SJCRH30 (cell line): ENCODE data around the gene ZWILCH. TPM values are rescaled to one million over a fixed set of nuclear protein-coding genes. Genes with fewer than 3 reads are reported as not detected.
"Not testable (repeated sequence)": the region's sequence is repeated elsewhere in the genome, so short reads cannot be mapped to it uniquely, and the experiment has no call there.

ENCODE experiments used
- DNase-seq, 2 experiments: peaks; one replicate each; pipeline ENCODE4 v3.0.0-alpha.2; 2015 to 2020
- H3K27ac ChIP-seq: fragments of 250-450 bp; sonication (Bioruptor Pico); 2 replicates; pipeline ENCODE4 v1.5.1; 2020; ENCODE audit warnings: mild to moderate bottlenecking, moderate library complexity
- H3K27me3 ChIP-seq: fragments of 250-450 bp; sonication (Bioruptor Pico); 2 replicates; pipeline ENCODE4 v1.5.1; 2020; ENCODE audit warnings: mild to moderate bottlenecking, moderate library complexity
- H3K36me3 ChIP-seq: fragments of 250-450 bp; sonication (Bioruptor Pico); 2 replicates; pipeline ENCODE4 v1.5.1; 2020; ENCODE audit warnings: mild to moderate bottlenecking, moderate library complexity
- H3K4me1 ChIP-seq: fragments of 250-450 bp; sonication (Bioruptor Pico); 2 replicates; pipeline ENCODE4 v1.5.1; 2020; ENCODE audit warnings: mild to moderate bottlenecking, moderate library complexity
- H3K4me3 ChIP-seq: fragments of 250-450 bp; sonication (Bioruptor Pico); 2 replicates; pipeline ENCODE4 v1.5.1; 2020; ENCODE audit warnings: mild to moderate bottlenecking, moderate library complexity
- H3K9me3 ChIP-seq: fragments of 250-450 bp; sonication (Bioruptor Pico); replicated peaks from 2 replicates; pipeline ENCODE4 v1.5.1; 2020; ENCODE audit warnings: mild to moderate bottlenecking, moderate library complexity
- total RNA-seq: library from RNA; depleted of rRNA; stranded (reverse); fragments of >200 nt; shearing (Covaris generic); gene quantifications from 2 replicates; pipeline ENCODE4 v1.2.3, GENCODE V29; 2014; rRNA removed

Gene ZWILCH
- 53.4 and 61.8 TPM in 2 replicates for total RNA-seq

DNA sequence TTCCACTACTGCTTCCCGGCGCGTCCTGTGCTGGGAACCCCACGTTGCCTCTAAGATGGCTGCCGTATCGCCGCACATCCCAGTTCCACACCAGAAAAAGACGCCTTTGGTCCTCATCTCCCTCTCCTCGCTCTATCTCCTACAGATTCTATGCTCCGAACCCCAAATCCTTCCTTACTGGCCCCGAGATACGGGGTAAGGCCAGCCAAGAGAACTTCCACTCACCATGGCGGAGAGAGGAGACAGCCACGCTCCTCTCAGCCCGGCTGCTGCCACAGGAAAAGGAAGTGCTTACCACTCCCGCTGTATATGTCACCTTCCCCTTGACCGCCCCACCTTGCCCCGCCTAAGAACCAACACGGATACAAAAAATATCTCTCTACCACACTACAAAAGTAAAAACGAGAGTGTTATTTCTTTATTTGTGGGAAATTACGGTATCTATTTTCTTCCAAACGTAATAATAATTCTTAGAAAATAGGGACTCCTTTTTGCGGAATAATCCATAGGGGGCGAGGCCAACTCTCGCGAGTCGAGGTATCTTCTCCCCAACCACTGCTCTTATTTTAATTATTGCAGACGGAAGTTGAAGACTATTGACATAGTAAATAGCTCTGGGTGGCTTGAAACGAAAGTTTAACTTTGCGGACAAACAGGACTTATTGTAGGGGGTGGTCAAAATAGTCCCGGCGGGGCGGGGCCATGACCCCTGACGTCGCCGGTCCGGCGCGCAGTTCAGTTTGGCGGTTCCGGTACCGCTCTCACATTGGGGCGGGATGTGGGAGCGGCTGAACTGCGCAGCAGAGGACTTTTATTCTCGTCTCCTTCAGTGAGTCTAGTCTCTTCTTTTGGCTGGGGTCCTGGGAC, at the start of gene ZWILCH, which contains the start of gene RPL4:
TSS of gene ZWILCH (plus strand) at position 764 of the 867 bp plus-strand sequence. CDS start at position 777, 13 bp downstream.
TSS of gene RPL4 (minus strand) at position 293 of the 867 bp plus-strand sequence. CDS start at position 228, 65 bp downstream.
- peak within 1 kb of the TSS; percentile 92 for H3K4me3 ChIP-seq
- no peaks in the 10 kb centered on the region for H3K9me3 ChIP-seq
- peak; percentile 80 to 84 for DNase-seq
- H3K27me3 ChIP-seq = no peaks in the 10 kb centered on the region
- H3K27ac ChIP-seq = peak within 1 kb of the TSS; percentile 96
- peaks cover 45% of the 10 kb centered on the region for H3K36me3 ChIP-seq
- H3K4me1 ChIP-seq = peaks cover 9% of the 10 kb centered on the region; the same call in 1 of the 2 replicates

DNA sequence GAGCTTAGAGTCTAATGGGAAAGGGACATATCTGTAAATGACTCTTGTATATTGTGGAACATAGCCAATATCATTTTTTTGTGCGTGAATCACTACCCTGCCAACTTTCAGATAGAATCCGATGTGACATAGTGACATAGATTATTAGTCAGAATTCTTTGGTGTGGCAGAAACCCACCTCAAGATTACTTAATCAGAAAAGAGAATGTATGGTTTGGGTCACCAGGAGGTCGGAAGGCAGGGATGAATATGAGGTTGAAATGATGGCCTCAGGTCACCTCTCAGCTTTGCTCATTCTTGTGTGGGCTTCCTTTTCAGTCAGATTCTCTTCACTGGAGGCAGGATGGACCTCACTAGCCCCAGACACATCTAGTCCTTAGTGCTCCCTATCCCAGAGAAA, 48.9 kb upstream of the ZWILCH start:
- peaks cover 6% of the 10 kb centered on the region; the same call in 1 of the 2 replicates for H3K36me3 ChIP-seq
- H3K9me3 ChIP-seq = no peaks in the 10 kb centered on the region; the same call in 1 of the 2 replicates
- no peak overlapping the region for H3K4me3 ChIP-seq
- H3K27me3 ChIP-seq = no peaks in the 10 kb centered on the region
- no peak for DNase-seq
- H3K4me1 ChIP-seq = 0 out of 2 replicates have a peak, but pooled peaks cover 3% of the 10 kb centered on the region
- H3K27ac ChIP-seq = no peak overlapping the region

- no peaks in the 10 kb centered on the region for H3K9me3 ChIP-seq
- peaks cover 6% of the 10 kb centered on the region; the same call in 1 of the 2 replicates for H3K36me3 ChIP-seq
- no peaks in the 10 kb centered on the region for H3K4me1 ChIP-seq
- H3K27ac ChIP-seq = no peak overlapping the region
- DNase-seq = no peak
- H3K4me3 ChIP-seq = no peak overlapping the region
- no peaks in the 10 kb centered on the region for H3K27me3 ChIP-seq
Observed at GRCh38 chr15:66459818-66460615, 45.1 kb upstream of the ZWILCH start.

DNA sequence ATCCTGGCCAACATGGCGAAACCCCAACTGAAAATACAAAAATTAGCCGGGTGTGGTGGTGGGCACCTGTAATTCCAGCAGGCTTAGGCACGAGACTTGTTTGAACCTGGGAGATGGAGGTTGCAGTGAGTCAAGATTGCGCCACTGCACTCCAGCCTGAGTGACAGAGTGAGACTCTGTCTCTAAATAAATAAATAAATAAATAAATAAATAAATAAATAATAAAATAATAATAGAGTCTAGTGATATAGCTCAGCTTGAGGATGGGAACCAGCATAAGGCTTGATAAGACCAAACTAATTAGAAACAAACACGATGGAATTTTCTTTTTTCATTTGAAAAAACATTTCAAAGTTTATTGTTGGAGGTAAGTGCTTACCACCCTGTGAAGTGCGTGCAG, 43.8 kb upstream of the ZWILCH start:
- not testable (repeated sequence) for DNase-seq, H3K9me3 ChIP-seq, H3K4me1 ChIP-seq, H3K4me3 ChIP-seq, H3K36me3 ChIP-seq, H3K27me3 ChIP-seq, H3K27ac ChIP-seq

GRCh38 chr15:66461917-66462316, 43.2 kb upstream of the ZWILCH start:
- Histone ChIP-seq H3K4me3 (no peak overlapping the region), H3K27me3 (no peaks in the 10 kb centered on the region), H3K4me1 (no peaks in the 10 kb centered on the region), H3K9me3 (no peaks in the 10 kb centered on the region), H3K36me3 (peaks cover 10% of the 10 kb centered on the region), H3K27ac (no peak overlapping the region)
- no peak for DNase-seq

- Histone ChIP-seq H3K27ac (no peak overlapping the region), H3K4me3 (no peak overlapping the region), H3K36me3 (peaks cover 10% of the 10 kb centered on the region), H3K27me3 (no peaks in the 10 kb centered on the region), H3K4me1 (no peaks in the 10 kb centered on the region), H3K9me3 (no peaks in the 10 kb centered on the region)
- no peak for DNase-seq
Observed at GRCh38 chr15:66462627-66463026, 42.5 kb upstream of the ZWILCH start.

DNA sequence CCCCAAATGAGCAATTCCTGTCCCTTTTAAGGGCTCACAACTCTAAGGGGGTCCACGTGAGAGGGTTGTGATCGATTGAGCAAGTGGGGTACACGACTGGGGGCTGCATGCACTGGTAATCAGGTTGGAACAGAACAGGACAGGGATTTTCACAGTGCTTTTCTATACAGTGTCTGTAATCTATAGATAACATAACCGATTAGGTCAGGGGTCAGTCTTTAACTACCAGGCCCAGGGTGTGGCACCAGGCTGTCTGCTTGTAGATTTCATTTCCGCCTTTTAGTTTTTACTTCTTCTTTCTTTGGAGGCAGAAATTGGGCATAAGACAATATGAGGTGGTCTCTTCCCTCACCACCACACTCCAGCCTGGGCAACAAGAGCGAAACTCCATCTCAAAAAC, 39.8 kb upstream of the ZWILCH start:
- peaks cover 11% of the 10 kb centered on the region for H3K36me3 ChIP-seq
- H3K27me3 ChIP-seq, H3K27ac ChIP-seq, H3K4me1 ChIP-seq, H3K9me3 ChIP-seq, DNase-seq, H3K4me3 ChIP-seq: not testable (repeated sequence)

- H3K9me3 ChIP-seq, H3K4me3 ChIP-seq, H3K36me3 ChIP-seq, H3K27ac ChIP-seq, DNase-seq, H3K27me3 ChIP-seq: not testable (repeated sequence)
- peaks cover 10% of the 10 kb centered on the region for H3K4me1 ChIP-seq
Observed at GRCh38 chr15:66467162-66468040, 37.7 kb upstream of the ZWILCH start.

DNA sequence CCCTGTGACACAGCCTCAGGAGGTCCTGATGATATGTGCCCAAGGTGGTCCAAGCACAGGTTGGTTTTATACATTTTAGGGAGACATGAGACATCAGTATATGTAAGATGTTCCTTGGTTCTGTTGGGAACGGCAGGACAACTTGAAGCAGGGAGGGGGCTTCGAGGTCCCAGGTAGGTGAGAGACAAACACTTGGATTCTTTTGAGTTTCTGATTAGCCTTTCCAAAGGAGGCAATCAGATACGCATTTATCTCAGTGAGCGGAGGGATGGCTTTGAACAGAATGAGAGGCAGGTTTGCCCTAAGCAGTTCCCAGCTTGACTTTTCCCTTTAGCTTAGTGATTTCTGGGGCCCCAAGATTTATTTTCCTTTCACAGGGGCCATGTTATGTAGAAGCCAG, 34.3 kb upstream of the ZWILCH start:
- H3K4me3 ChIP-seq, H3K36me3 ChIP-seq, H3K27me3 ChIP-seq, H3K9me3 ChIP-seq, H3K27ac ChIP-seq, DNase-seq: not testable (repeated sequence)
- H3K4me1 ChIP-seq = peaks cover 20% of the 10 kb centered on the region

DNA sequence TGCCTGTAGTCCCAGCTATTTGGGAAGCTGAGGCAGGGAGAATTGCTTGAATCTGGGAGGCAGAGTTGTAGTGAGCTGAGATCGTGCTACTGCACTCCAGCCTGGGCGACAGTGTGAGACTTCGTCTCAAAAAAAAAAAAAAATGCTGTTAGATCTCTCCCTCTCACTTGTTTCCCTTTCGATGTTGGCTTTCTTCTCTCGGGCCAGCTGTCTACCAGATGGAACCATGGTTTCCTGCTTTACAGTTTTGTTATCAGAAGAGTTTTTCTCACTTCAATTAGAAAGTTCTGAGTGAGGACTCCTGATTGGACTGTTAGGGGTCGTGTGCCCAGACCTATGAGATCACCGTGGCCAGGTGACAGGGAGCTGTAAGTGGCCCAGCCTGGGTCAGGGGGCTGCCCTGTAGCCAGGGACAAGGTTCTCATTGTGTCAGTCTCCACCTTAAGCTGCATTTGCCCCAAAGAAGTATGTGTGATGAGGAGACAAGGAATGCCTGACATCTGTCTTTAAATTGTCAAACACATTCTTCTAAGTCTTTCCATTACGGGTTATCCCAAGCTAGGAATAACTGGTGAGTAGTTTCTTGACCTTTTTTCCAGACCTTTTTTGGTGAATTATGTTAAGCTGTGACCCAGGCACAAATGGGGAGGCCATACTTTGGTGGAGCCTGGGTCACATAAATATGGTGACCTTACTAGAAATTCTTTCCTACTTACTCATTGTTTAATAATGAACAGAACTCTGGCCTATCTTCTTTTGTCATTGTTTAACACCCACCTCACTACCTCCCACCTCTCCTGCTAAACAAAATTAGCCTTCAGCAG, 32.7 kb upstream of the ZWILCH start:
- Histone ChIP-seq H3K9me3 (no peaks in the 10 kb centered on the region), H3K27me3 (no peaks in the 10 kb centered on the region), H3K4me1 (peaks cover 20% of the 10 kb centered on the region), H3K4me3 (no peak overlapping the region), H3K27ac (peak overlapping the region; percentile 33), H3K36me3 (peaks cover 8% of the 10 kb centered on the region; the same call in 1 of the 2 replicates)
- DNase-seq = peak; percentile 32 to 44

GRCh38 chr15:66474135-66474534, 31.0 kb upstream of the ZWILCH start:
- Histone ChIP-seq H3K9me3 (no peaks in the 10 kb centered on the region), H3K4me1 (peaks cover 20% of the 10 kb centered on the region), H3K4me3 (no peak overlapping the region), H3K36me3 (peaks cover 6% of the 10 kb centered on the region; the same call in 1 of the 2 replicates), H3K27me3 (no peaks in the 10 kb centered on the region), H3K27ac (no peak overlapping the region)
- no peak for DNase-seq

- peaks cover 6% of the 10 kb centered on the region; the same call in 1 of the 2 replicates for H3K36me3 ChIP-seq
- H3K9me3 ChIP-seq = no peaks in the 10 kb centered on the region
- H3K27me3 ChIP-seq = no peaks in the 10 kb centered on the region
- H3K4me1 ChIP-seq = peaks cover 20% of the 10 kb centered on the region
- H3K4me3 ChIP-seq = no peak overlapping the region
- DNase-seq = no peak
- no peak overlapping the region for H3K27ac ChIP-seq
Observed at GRCh38 chr15:66474963-66475362, 30.2 kb upstream of the ZWILCH start.

DNA sequence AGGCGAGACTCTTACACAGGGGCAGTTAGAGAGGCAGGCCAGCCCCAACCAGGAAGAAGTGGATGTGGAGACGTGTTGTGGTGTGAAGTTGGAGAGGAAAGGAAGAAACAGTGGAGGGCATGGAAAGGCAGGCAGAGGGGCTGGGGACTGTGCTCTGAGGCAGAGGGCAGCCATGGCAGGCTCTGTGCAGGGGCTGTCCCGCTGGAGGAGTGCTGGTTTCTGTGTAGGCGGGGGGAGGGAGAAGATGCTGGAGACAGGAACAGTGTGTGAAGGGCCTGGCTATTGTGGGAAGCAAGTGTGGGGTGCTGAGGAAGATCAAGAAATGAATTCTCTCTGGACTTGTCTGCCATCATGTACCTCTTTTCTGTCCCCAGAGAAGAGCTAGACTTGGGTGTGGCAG, 28.6 kb upstream of the ZWILCH start:
- no peak for DNase-seq
- no peak overlapping the region for H3K27ac ChIP-seq
- peaks cover 22% of the 10 kb centered on the region for H3K4me1 ChIP-seq
- no peak overlapping the region for H3K4me3 ChIP-seq
- H3K27me3 ChIP-seq = no peaks in the 10 kb centered on the region
- peaks cover 6% of the 10 kb centered on the region; the same call in 1 of the 2 replicates for H3K36me3 ChIP-seq
- H3K9me3 ChIP-seq = no peaks in the 10 kb centered on the region
